Adrenal gland (tissue), 12 donors: ENCODE results near the gene KIAA1958. TPM values are rescaled to one million over a fixed set of nuclear protein-coding genes. Genes with fewer than 3 reads are reported as not detected.

Experiments
- DNase-seq, 7 donors: peaks; one replicate each; pipeline ENCODE4 v3.0.0-alpha.2; 2019 to 2020
- H3K27ac ChIP-seq, 5 donors: fragments of 200-600 bp; sonication (generic) in 4 of 5; 1 replicate in 3 of 5; 2 replicates in 2 of 5; pipeline versions ENCODE4 v1.5.1 to v1.8.0; 2016 to 2020; ENCODE audit warnings: mild to moderate bottlenecking in 1 of 5
- H3K27me3 ChIP-seq: fragments of 200-600 bp; 2 replicates; pipeline ENCODE4 v1.8.0; 2021
- H3K36me3 ChIP-seq, 2 donors: fragments of 200-600 bp; replicated peaks in 1 of 2; 1 replicate in 1 of 2; 2 replicates in 1 of 2; pipeline versions ENCODE4 v1.5.1 to v1.8.0; 2018 to 2022
- H3K4me1 ChIP-seq, 2 donors: fragments of 200-600 bp; replicated peaks in 1 of 2; 1 replicate in 1 of 2; 2 replicates in 1 of 2; pipeline versions ENCODE4 v1.5.1 to v1.8.0; 2018 to 2021
- H3K4me3 ChIP-seq, 4 donors: fragments of 200-600 bp; sonication (generic) in 3 of 4; one replicate each; pipeline ENCODE4 v1.5.1; 2016 to 2018
- H3K9me3 ChIP-seq, 3 donors: fragments of 200-600 bp; sonication (generic) in 1 of 3; replicated peaks in 1 of 3; 1 replicate in 2 of 3; 2 replicates in 1 of 3; pipeline versions ENCODE4 v1.5.1 to v1.8.0; 2016 to 2021
- POLR2A ChIP-seq, 2 donors: fragments of 450-650 bp; IDR thresholded peaks; one replicate each; pipeline ENCODE4 v1.6.1; 2017; ENCODE audit warnings: antibody characterized with exemption in 2 of 2, mild to moderate bottlenecking in 2 of 2, moderate library complexity in 1 of 2
- WGBS, 4 donors: extraction: QIAGEN DNeasy Blood & Tissue Kit in 2 of 4; methylation state at CpG; one replicate each; pipeline versions ENCODE4 v1.1.5 to v1.1.7; 2013 to 2017; 5-methylcytosine and 5-hydroxymethylcytosine counted together
- intact Hi-C, 2 donors: fragments of 100-400 bp; cut with DNase I; formaldehyde crosslinking; loops; one replicate each; pipeline versions ENCODE4 v1.14.1 to v1.15.0; 2022 to 2023
- polyA plus RNA-seq, 3 donors: library from polyadenylated mRNA; stranded (reverse); fragments of 200-250 nt in 2 of 3; fragments of 350-450 nt in 1 of 3; fragmentation: Illumina TruSeq in 1 of 3; extraction: RNeasy Lipid Tissue Mini Kit (QIAGEN cat#74804) in 1 of 3; gene quantifications; one replicate each; pipeline ENCODE4 v1.2.3, GENCODE V29; 2013 to 2014
- total RNA-seq, 9 donors: library from RNA; depleted of rRNA in 4 of 9; stranded (reverse); fragments of >200 nt in 4 of 9; fragments of 120-200 nt in 1 of 9; fragmentation: NEBNext Ultra II Directional in 1 of 9; extraction: Animal tissue kit (Norgen Biotek cat#: 25700) in 1 of 9; gene quantifications; one replicate each; pipeline versions ENCODE4 v1.1.0 to v1.2.4, GENCODE V29; 2013 to 2023
- TF ChIP-seq, protein P1 (sequence below), 6 experiments: fragments of 450-650 bp in 4 of 6; fragments of 200-600 bp in 2 of 6; sonication (generic) in 1 of 6; IDR thresholded peaks; 1 replicate in 5 of 6; 2 replicates in 1 of 6; pipeline versions ENCODE4 v1.5.1 to v1.8.0; 2016 to 2021; ENCODE audit warnings: antibody characterized with exemption in 6 of 6, mild to moderate bottlenecking in 2 of 6, moderate library complexity in 1 of 6
- donor health status: healthy with polysubstance abuse.
- donor health status: Bipolar disorder and iron deficiency.
- donor health status: DM: yes; HTN: yes; CAD: no.
- donor health status: DM: no; HTN: no; CAD: no.
- donor health status: DM: no; HTN: no; CAD: no.
- donor health status: DM: yes; HTN: yes; CAD: no.

Gene KIAA1958
- total and polyA plus RNA-seq, 12 donors, result 3.5 to 67.2 (median 30.0) TPM

DNA sequence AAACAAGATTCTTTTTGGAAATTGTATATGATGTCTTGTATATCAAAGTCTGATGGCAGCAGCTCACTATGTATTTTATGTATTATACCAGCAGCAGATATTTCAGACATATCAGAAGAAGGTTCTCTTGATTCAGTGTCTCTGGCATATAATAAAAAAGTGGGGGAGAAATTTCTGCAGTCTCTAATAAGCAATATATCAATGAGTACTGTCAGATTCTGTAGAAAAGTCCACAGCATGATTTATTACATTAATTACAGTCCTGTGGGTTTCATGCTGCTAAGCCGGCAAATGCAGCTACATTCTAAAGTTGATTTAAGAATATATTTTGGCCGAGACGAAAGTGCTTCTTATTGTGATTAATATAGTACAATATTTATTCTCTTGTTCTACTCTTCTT, 113.1 kb downstream of the KIAA1958 start:
- H3K4me1 ChIP-seq, result peaks cover 0 to 7% of the 10 kb centered on the region in 2 donors
- TF ChIP-seq, protein P1, sequence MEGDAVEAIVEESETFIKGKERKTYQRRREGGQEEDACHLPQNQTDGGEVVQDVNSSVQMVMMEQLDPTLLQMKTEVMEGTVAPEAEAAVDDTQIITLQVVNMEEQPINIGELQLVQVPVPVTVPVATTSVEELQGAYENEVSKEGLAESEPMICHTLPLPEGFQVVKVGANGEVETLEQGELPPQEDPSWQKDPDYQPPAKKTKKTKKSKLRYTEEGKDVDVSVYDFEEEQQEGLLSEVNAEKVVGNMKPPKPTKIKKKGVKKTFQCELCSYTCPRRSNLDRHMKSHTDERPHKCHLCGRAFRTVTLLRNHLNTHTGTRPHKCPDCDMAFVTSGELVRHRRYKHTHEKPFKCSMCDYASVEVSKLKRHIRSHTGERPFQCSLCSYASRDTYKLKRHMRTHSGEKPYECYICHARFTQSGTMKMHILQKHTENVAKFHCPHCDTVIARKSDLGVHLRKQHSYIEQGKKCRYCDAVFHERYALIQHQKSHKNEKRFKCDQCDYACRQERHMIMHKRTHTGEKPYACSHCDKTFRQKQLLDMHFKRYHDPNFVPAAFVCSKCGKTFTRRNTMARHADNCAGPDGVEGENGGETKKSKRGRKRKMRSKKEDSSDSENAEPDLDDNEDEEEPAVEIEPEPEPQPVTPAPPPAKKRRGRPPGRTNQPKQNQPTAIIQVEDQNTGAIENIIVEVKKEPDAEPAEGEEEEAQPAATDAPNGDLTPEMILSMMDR (IDR thresholded peaks at IDR 0.05), result no peak
- TF ChIP-seq POLR2A (IDR thresholded peaks at IDR 0.05), result no peak
- WGBS, 4 donors, result 42 to 56% (median 53%) methylated on average over 3 of the region's 3 CpGs
- H3K9me3 ChIP-seq, result no peaks in the 10 kb centered on the region
- intact Hi-C loops, result no loop called here
- DNase-seq, result no peak
- no peak overlapping the region for H3K27ac ChIP-seq
- peaks cover 0 to 3% of the 10 kb centered on the region in 2 donors for H3K36me3 ChIP-seq
- H3K27me3 ChIP-seq, result no peaks in the 10 kb centered on the region
- no peak overlapping the region for H3K4me3 ChIP-seq

DNA sequence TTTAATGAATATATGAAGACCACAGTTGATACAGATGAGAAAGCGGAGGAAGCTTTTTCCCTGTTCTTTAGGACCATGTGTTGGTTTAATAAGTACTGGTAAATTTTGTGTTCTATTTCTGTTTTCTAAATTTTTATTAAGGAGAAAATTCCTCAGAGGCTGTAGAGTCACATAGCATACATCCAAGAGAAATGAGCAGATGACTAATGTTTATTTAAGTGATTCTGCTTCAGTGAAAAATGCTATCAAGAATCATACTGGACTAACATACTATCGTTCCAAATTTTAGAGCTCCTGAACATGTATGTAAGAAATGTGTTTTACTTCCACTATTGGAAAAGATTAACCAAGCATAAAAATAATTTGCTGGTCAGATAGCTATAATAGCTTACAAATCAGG, 115.0 kb downstream of the KIAA1958 start:
- Histone ChIP-seq H3K4me3 (no peak overlapping the region), H3K4me1 (peaks cover 0 to 7% of the 10 kb centered on the region in 2 donors), H3K36me3 (no peaks in the 10 kb centered on the region), H3K27ac (no peak overlapping the region), H3K27me3 (no peaks in the 10 kb centered on the region), H3K9me3 (no peaks in the 10 kb centered on the region)
- intact Hi-C loops, result no loop called here
- 62 to 74% (median 66%) methylated on average over 2 of the region's 2 CpGs for WGBS, 4 donors
- TF ChIP-seq, protein P1 (IDR thresholded peaks at IDR 0.05), result no peak
- no peak for DNase-seq

DNA sequence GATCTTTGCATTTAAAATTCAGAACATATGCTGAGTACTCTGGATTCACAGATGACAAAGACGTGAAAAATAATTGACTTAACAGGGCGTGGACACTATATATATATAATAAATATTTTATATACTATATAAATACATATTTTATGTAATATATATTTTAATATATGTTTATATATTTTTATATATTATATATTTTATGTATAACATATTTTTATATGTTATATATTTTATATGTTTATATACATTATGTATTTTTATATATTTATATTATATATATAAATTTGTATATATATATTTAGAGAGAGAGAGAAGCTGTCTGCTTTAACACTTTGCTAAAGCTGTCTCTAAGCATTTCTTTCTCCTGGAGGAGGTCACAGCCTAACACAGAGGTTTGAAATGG, 118.2 kb downstream of the KIAA1958 start:
- Histone ChIP-seq H3K9me3 (no peaks in the 10 kb centered on the region), H3K27ac (no peak overlapping the region), H3K4me3 (no peak overlapping the region), H3K27me3 (no peaks in the 10 kb centered on the region), H3K36me3 (no peaks in the 10 kb centered on the region), H3K4me1 (peaks cover 0 to 7% of the 10 kb centered on the region in 2 donors)
- intact Hi-C loops, result no loop called here
- WGBS, 4 donors, result 94 to 98% (median 97%) methylated on average over 2 of the region's 2 CpGs
- DNase-seq, result no peak
- TF ChIP-seq, protein P1 (IDR thresholded peaks at IDR 0.05), result no peak
- no peak for TF ChIP-seq POLR2A (IDR thresholded peaks at IDR 0.05)

DNA sequence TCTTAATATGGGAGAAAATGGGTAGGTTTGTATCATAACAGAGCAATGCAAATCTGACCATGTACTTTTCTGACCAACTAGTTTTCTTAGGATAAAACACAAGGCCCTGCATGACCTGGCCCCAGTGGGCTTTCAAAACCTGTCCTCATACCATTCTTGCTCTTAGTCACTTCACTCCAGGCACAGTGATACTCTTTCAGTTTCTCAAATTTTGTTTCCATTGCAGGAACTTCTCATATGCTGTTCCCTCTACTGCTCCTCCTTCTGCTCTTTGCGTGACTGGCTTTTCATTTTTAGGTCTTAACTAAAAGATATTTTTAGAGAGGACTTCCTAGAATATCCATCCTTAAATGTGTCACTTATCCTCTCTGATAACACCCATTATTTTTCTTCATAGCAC, 118.9 kb downstream of the KIAA1958 start:
- no peaks in the 10 kb centered on the region for H3K9me3 ChIP-seq
- DNase-seq, result no peak
- H3K4me1 ChIP-seq, result peaks cover 0 to 7% of the 10 kb centered on the region in 2 donors
- no peak overlapping the region for H3K4me3 ChIP-seq
- TF ChIP-seq, protein P1 (IDR thresholded peaks at IDR 0.05), result no peak
- TF ChIP-seq POLR2A (IDR thresholded peaks at IDR 0.05), result no peak
- no peaks in the 10 kb centered on the region for H3K36me3 ChIP-seq
- intact Hi-C loops, result no loop called here
- H3K27ac ChIP-seq, result no peak overlapping the region
- no peaks in the 10 kb centered on the region for H3K27me3 ChIP-seq
- 75 to 84% (median 80%) methylated on average over 1 of the region's 1 CpG for WGBS, 4 donors
